ENCODE results near the gene TNFAIP6. TPM values are rescaled to one million over a fixed set of nuclear protein-coding genes. Genes with fewer than 3 reads are reported as not detected.
"Not testable (repeated sequence)": the region's sequence is repeated elsewhere in the genome, so short reads cannot be mapped to it uniquely, and the experiment has no call there.

Gene TNFAIP6
- total RNA-seq, 4 donors from 2014 or later = 0.58 to 1.9 (median 1.0) TPM

- no peak for DNase-seq (ENCODE audit: low spot score in 2 of 2)
- H3K4me3 ChIP-seq (ENCODE audit: low read depth, poor library complexity, severe bottlenecking) = no peak overlapping the region
- 81 to 89% methylated on average over 25 of the region's 25 CpGs for WGBS, 2 donors
- TF ChIP-seq POLR2A (IDR thresholded peaks at IDR 0.05) = no peak
- intact Hi-C loops (cut with DNase I; ENCODE audit: low total_unique reads) = no loop called here
These were observed 51.6 kb downstream of the TNFAIP6 start for GRCh38 chr2:151408788-151409600.

GRCh38 chr2:151409601-151410484 is 52.5 kb downstream of the TNFAIP6 start, which contains the start of gene RIF1:
RIF1 (plus strand) TSS chr2:151409902; CDS start chr2:151410424, 522 bp downstream.
- TF ChIP-seq POLR2A (IDR thresholded peaks at IDR 0.05) (no peak), CTCF (IDR thresholded peaks at IDR 0.05) (peak in 1 of 3 donors; percentile 74)
- H3K4me3 ChIP-seq (ENCODE audit: low read depth, poor library complexity, severe bottlenecking) = peak within 1 kb of the TSS; percentile 96
- WGBS, 2 donors = 0 to 1% methylated on average over 35 to 56 of the region's 65 CpGs
- DNase-seq (ENCODE audit: low spot score in 2 of 2) = peak; percentile 85 to 97
- intact Hi-C loops (cut with DNase I; ENCODE audit: low total_unique reads) = no loop called here

GRCh38 chr2:151410485-151410834 is 53.1 kb downstream of the TNFAIP6 start:
- DNase-seq (ENCODE audit: low spot score in 2 of 2) = no peak
- peak overlapping the region; percentile 96 for H3K4me3 ChIP-seq (ENCODE audit: low read depth, poor library complexity, severe bottlenecking)
- no peak for TF ChIP-seq CTCF (IDR thresholded peaks at IDR 0.05)
- no peak for TF ChIP-seq POLR2A (IDR thresholded peaks at IDR 0.05)
- WGBS, 2 donors = 0 to 1% methylated on average over 21 of the region's 21 CpGs
- intact Hi-C loops (cut with DNase I; ENCODE audit: low total_unique reads) = no loop called here

- intact Hi-C loops (cut with DNase I; ENCODE audit: low total_unique reads) = no loop called here
- H3K4me3 ChIP-seq (ENCODE audit: low read depth, poor library complexity, severe bottlenecking) = no peak overlapping the region
- DNase-seq (ENCODE audit: low spot score in 2 of 2) = no peak
- 92 to 94% methylated on average over 3 of the region's 3 CpGs for WGBS, 2 donors
- TF ChIP-seq POLR2A (IDR thresholded peaks at IDR 0.05) = no peak
- TF ChIP-seq CTCF (IDR thresholded peaks at IDR 0.05) = no peak
These were observed 60.3 kb downstream of the TNFAIP6 start for GRCh38 chr2:151417650-151418049.

- DNase-seq (ENCODE audit: low spot score in 2 of 2); intact Hi-C loops (cut with DNase I; ENCODE audit: low total_unique reads); H3K4me3 ChIP-seq (ENCODE audit: low read depth, poor library complexity, severe bottlenecking): not testable (repeated sequence)
- WGBS, 2 donors = 95 to 96% methylated on average over 12 of the region's 12 CpGs
These were observed 64.3 kb downstream of the TNFAIP6 start for GRCh38 chr2:151421681-151422080.

- intact Hi-C loops (cut with DNase I; ENCODE audit: low total_unique reads) = no loop called here
- H3K4me3 ChIP-seq (ENCODE audit: low read depth, poor library complexity, severe bottlenecking) = no peak overlapping the region
- 74 to 81% methylated on average over 3 of the region's 3 CpGs for WGBS, 2 donors
- TF ChIP-seq CTCF (IDR thresholded peaks at IDR 0.05) = no peak
- TF ChIP-seq POLR2A (IDR thresholded peaks at IDR 0.05) = no peak
- no peak for DNase-seq (ENCODE audit: low spot score in 2 of 2)
These were observed 65.6 kb downstream of the TNFAIP6 start for GRCh38 chr2:151422917-151423439.

Data from lower leg skin (tissue), 4 donors.